ENCODE data around the gene BCL2L11. TPM values are rescaled to one million over a fixed set of nuclear protein-coding genes. Genes with fewer than 3 reads are reported as not detected.

BCL2L11 gene
- total RNA-seq, 2 experiments from 2014 or later: 11.1 to 11.4 TPM

GRCh38 chr2:111139637-111140317 lies 19.1 kb downstream of the BCL2L11 start:
- ChIA-PET POLR2A (no interaction called here), CTCF (no interaction called here)
- H3K4me1 Mint-ChIP-seq: peaks cover 8% of the 10 kb centered on the region
- peaks cover 22% of the 10 kb centered on the region for H3K36me3 Mint-ChIP-seq (ENCODE audit: low read depth)
- DNase-seq: no peak
- peaks cover 1% of the 10 kb centered on the region for H3K27me3 Mint-ChIP-seq
- no peaks in the 10 kb centered on the region for H3K9me3 Mint-ChIP-seq
- no peak overlapping the region for H3K27ac Mint-ChIP-seq
- H3K4me3 Mint-ChIP-seq: no peak overlapping the region

- Mint-ChIP-seq H3K4me3 (no peak overlapping the region), H3K27ac (no peak overlapping the region), H3K36me3 (ENCODE audit: low read depth) (peaks cover 22% of the 10 kb centered on the region), H3K4me1 (peaks cover 8% of the 10 kb centered on the region), H3K27me3 (no peaks in the 10 kb centered on the region), H3K9me3 (no peaks in the 10 kb centered on the region)
- ChIA-PET POLR2A (no interaction called here), CTCF (no interaction called here)
- no peak for DNase-seq
Observed at GRCh38 chr2:111140815-111141214, 20.1 kb downstream of the BCL2L11 start.

- no peaks in the 10 kb centered on the region for H3K9me3 Mint-ChIP-seq
- no peak overlapping the region for H3K27ac Mint-ChIP-seq
- no peaks in the 10 kb centered on the region for H3K27me3 Mint-ChIP-seq
- H3K4me3 Mint-ChIP-seq: no peak overlapping the region
- H3K4me1 Mint-ChIP-seq: peaks cover 8% of the 10 kb centered on the region
- ChIA-PET CTCF (no interaction called here), POLR2A (no interaction called here)
- DNase-seq: no peak
- H3K36me3 Mint-ChIP-seq (ENCODE audit: low read depth): peaks cover 23% of the 10 kb centered on the region
Observed at GRCh38 chr2:111142101-111142500, 21.4 kb downstream of the BCL2L11 start.

GRCh38 chr2:111143107-111143842 lies 22.6 kb downstream of the BCL2L11 start:
- no peak overlapping the region for H3K27ac Mint-ChIP-seq
- H3K4me3 Mint-ChIP-seq: no peak overlapping the region
- ChIA-PET POLR2A (no interaction called here), CTCF (no interaction called here)
- H3K27me3 Mint-ChIP-seq: no peaks in the 10 kb centered on the region
- no peak for DNase-seq
- no peaks in the 10 kb centered on the region for H3K9me3 Mint-ChIP-seq
- peaks cover 20% of the 10 kb centered on the region for H3K36me3 Mint-ChIP-seq (ENCODE audit: low read depth)
- H3K4me1 Mint-ChIP-seq: peaks cover 8% of the 10 kb centered on the region

- Mint-ChIP-seq H3K9me3 (no peaks in the 10 kb centered on the region), H3K27ac (no peak overlapping the region), H3K4me3 (no peak overlapping the region), H3K4me1 (peaks cover 8% of the 10 kb centered on the region), H3K36me3 (ENCODE audit: low read depth) (peaks cover 20% of the 10 kb centered on the region), H3K27me3 (no peaks in the 10 kb centered on the region)
- no peak for DNase-seq
- CTCF ChIA-PET: no interaction called here
- POLR2A ChIA-PET: no interaction called here
Observed at GRCh38 chr2:111143843-111144198, 23.1 kb downstream of the BCL2L11 start.

- Mint-ChIP-seq H3K27ac (no peak overlapping the region), H3K4me3 (no peak overlapping the region), H3K9me3 (no peaks in the 10 kb centered on the region), H3K27me3 (peaks cover 3% of the 10 kb centered on the region), H3K4me1 (peaks cover 8% of the 10 kb centered on the region), H3K36me3 (ENCODE audit: low read depth) (peaks cover 21% of the 10 kb centered on the region)
- ChIA-PET POLR2A (no interaction called here), CTCF (no interaction called here)
- no peak for DNase-seq
Observed at GRCh38 chr2:111145103-111145760, 24.5 kb downstream of the BCL2L11 start.

GRCh38 chr2:111145951-111146350 lies 25.2 kb downstream of the BCL2L11 start:
- Mint-ChIP-seq H3K9me3 (no peaks in the 10 kb centered on the region), H3K36me3 (ENCODE audit: low read depth) (peaks cover 18% of the 10 kb centered on the region), H3K27ac (no peak overlapping the region), H3K27me3 (peaks cover 3% of the 10 kb centered on the region), H3K4me3 (no peak overlapping the region), H3K4me1 (peaks cover 8% of the 10 kb centered on the region)
- POLR2A ChIA-PET: no interaction called here
- DNase-seq: no peak
- CTCF ChIA-PET: no interaction called here

GRCh38 chr2:111148225-111148873 lies 27.6 kb downstream of the BCL2L11 start:
- Mint-ChIP-seq H3K4me3 (no peak overlapping the region), H3K27me3 (peaks cover 3% of the 10 kb centered on the region), H3K27ac (no peak overlapping the region), H3K36me3 (ENCODE audit: low read depth) (peaks cover 29% of the 10 kb centered on the region), H3K4me1 (no peaks in the 10 kb centered on the region), H3K9me3 (no peaks in the 10 kb centered on the region)
- CTCF ChIA-PET: no interaction called here
- POLR2A ChIA-PET: no interaction called here
- no peak for DNase-seq

GRCh38 chr2:111148925-111149324 lies 28.2 kb downstream of the BCL2L11 start:
- ChIA-PET POLR2A (no interaction called here), CTCF (no interaction called here)
- Mint-ChIP-seq H3K36me3 (ENCODE audit: low read depth) (peaks cover 29% of the 10 kb centered on the region), H3K9me3 (no peaks in the 10 kb centered on the region), H3K4me3 (no peak overlapping the region), H3K27ac (no peak overlapping the region), H3K4me1 (no peaks in the 10 kb centered on the region), H3K27me3 (peaks cover 3% of the 10 kb centered on the region)
- no peak for DNase-seq

GRCh38 chr2:111149882-111150455 lies 29.3 kb downstream of the BCL2L11 start:
- no peaks in the 10 kb centered on the region for H3K9me3 Mint-ChIP-seq
- ChIA-PET POLR2A (no interaction called here), CTCF (no interaction called here)
- H3K27ac Mint-ChIP-seq: no peak overlapping the region
- H3K36me3 Mint-ChIP-seq (ENCODE audit: low read depth): peaks cover 26% of the 10 kb centered on the region
- H3K4me1 Mint-ChIP-seq: no peaks in the 10 kb centered on the region
- no peak for DNase-seq
- no peak overlapping the region for H3K4me3 Mint-ChIP-seq
- peaks cover 3% of the 10 kb centered on the region for H3K27me3 Mint-ChIP-seq

GRCh38 chr2:111154758-111155157 lies 34.0 kb downstream of the BCL2L11 start:
- no peaks in the 10 kb centered on the region for H3K4me1 Mint-ChIP-seq
- POLR2A ChIA-PET: no interaction called here
- no peak overlapping the region for H3K27ac Mint-ChIP-seq
- H3K4me3 Mint-ChIP-seq: no peak overlapping the region
- no peaks in the 10 kb centered on the region for H3K9me3 Mint-ChIP-seq
- CTCF ChIA-PET: interaction anchor here (1.3 kb wide), 1 partner anchor 343 kb away, joined by 3 read pairs; no protein-coding TSS in a partner anchor
- DNase-seq: no peak
- H3K27me3 Mint-ChIP-seq: peaks cover 6% of the 10 kb centered on the region
- H3K36me3 Mint-ChIP-seq (ENCODE audit: low read depth): peaks cover 26% of the 10 kb centered on the region

- Mint-ChIP-seq H3K27ac (no peak overlapping the region), H3K27me3 (peaks cover 3% of the 10 kb centered on the region), H3K9me3 (no peaks in the 10 kb centered on the region), H3K4me1 (no peaks in the 10 kb centered on the region), H3K36me3 (ENCODE audit: low read depth) (peaks cover 19% of the 10 kb centered on the region), H3K4me3 (no peak overlapping the region)
- ChIA-PET POLR2A (no interaction called here), CTCF (no interaction called here)
- DNase-seq: no peak
Observed at GRCh38 chr2:111155610-111156009, 34.9 kb downstream of the BCL2L11 start.

GRCh38 chr2:111156529-111156928 lies 35.8 kb downstream of the BCL2L11 start:
- DNase-seq: no peak
- Mint-ChIP-seq H3K9me3 (no peaks in the 10 kb centered on the region), H3K4me1 (peaks cover under 1% of the 10 kb centered on the region), H3K27me3 (peaks cover 6% of the 10 kb centered on the region), H3K4me3 (no peak overlapping the region), H3K27ac (no peak overlapping the region), H3K36me3 (ENCODE audit: low read depth) (peaks cover 14% of the 10 kb centered on the region)
- POLR2A ChIA-PET: no interaction called here
- CTCF ChIA-PET: interaction anchor here (1.9 kb wide), 1 partner anchor 11 kb away, joined by 5 read pairs; no protein-coding TSS in a partner anchor

Measured in activated CD4-positive, alpha-beta memory T cell treated with anti-CD3 and anti-CD28 coated beads, Interleukin-2, amount 10 ng/mL, durations not matched to agents 7 days and 5 days (primary cell).